NCI-H82 treated with DMSO at 0.1 percent for 48 hours (cell line): Measurements from ENCODE around the gene RALGAPB.
A peak's percentile ranks its signal among the peaks of the same experiment; 100 is the strongest.
"Not testable (repeated sequence)": the region's sequence is repeated elsewhere in the genome, so short reads cannot be mapped to it uniquely, and the experiment has no call there.

Experiments
- DNase-seq: peaks from one replicate; lab custom pipeline; 2025; ENCODE audit not compliant: unreplicated experiment; lab: John Stamatoyannopoulos, UW

RALGAPB gene

DNA sequence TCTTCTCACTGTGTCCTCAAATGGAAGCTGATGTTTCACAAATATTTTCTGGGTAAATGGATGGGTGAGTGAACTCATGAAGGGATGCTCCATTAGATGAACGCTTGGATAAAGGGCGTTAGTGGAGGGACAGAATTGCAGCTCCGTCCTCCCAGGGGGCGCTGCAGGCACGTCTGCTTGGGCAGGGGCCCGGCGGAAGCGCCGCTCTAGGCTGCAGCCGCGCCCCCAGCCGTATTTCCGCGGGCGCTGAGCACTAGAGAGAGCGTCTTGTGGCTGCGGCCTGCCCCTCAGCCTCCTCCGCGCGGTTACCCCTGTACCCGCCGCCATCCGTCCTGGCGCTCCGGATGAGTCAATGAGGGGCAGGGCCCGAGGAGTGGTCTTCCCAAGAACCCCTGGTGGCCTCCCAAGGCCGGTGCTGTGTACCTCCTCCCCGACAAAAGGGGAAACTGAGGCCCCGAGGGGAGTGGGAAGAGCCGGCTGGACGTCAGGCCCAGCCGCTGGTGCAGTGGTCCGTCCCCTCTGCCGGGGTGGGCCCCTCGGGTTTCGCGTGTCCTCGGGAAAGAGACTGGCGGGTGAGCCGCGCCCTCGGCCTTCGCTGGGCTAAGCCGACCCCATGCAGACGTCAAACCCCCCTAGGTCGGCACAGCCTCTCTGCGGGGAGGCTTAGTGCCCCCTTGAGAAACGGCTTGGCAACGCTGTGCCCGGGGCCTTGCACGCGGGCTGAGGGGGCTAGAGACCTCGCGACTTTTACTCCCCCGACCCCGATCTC is 26.0 kb upstream of the RALGAPB start:
- peak; percentile 76 for DNase-seq

- no peak for DNase-seq
Measured at GRCh38 chr20:38447251-38447661, 25.4 kb upstream of the RALGAPB start.

- DNase-seq, result no peak
Measured at GRCh38 chr20:38447931-38448675, 24.5 kb upstream of the RALGAPB start.

DNA sequence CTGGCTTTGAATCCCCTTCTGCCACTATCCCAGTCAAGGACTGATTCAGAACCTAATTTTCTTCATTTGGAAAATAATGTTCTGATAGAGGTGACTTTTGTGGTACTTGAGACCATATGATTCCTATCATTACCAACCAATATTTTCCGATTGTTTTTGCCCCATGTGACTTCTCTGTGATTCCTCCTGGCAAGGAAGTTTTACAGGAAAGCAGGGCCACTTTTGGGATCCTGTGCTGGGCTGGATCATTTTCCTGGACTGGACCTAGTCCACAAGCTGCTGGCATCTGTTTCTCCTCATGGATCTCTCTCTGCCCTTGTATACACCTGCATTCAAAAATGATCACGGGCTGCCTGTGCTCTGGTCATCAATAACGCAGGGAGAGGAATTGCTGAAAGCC is 23.6 kb upstream of the RALGAPB start:
- DNase-seq, result no peak

GRCh38 chr20:38450412-38450975 is 22.1 kb upstream of the RALGAPB start:
- no peak for DNase-seq

DNA sequence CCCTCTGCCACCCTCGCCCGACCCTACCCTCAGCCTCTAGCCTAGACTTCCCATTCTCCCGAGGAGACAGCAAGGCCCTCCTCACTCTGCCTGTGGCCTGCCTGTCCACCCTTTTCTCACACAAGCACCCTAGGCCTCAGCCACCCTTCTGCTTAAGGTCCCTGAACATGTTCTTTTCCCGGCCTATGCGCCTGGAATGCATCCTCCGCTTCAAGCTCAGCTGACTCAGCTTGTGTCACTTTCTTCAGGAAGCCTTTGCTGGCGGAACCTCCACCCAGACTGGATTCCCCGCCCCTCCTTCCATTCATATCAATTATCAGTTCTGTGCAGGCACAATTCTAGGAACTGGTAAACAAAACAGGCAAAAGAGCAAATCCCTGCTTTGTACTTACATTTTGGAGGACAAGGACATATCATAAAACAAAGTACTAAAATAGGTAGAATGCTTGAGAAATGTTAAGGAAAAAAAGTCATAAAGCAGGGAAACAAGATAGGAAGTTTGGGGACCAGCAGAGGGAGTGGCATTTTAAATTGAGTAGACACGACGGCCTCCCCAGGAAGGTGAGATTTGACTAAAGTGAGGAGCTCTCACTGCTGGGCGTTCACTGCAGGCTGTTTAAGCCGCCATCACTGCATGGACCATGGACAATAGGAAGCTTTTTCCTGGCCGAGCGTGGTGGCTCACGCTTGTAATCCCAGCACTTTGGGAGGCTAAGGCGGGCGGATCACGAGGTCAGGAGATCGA is 19.6 kb upstream of the RALGAPB start:
- no peak for DNase-seq

DNA sequence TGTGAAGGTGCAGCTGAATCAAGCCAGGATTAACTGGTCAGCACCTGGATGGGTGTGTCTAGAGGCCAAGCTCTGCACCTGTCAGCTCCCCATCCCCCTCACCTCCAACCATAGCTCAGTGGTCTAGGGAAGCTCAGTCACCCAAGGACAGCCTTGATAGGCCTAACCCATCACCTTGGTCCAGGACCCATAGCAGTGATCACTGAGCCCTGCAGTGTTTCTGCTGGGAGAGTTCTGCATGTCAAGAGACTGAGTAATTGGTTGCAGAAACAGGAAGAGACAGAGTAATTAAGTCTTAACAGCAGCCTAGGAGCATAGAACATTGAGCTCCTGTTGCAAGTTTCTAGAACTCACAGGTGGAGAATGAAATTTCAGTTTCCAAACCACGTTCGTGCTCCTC is 18.7 kb upstream of the RALGAPB start:
- no peak for DNase-seq

DNA sequence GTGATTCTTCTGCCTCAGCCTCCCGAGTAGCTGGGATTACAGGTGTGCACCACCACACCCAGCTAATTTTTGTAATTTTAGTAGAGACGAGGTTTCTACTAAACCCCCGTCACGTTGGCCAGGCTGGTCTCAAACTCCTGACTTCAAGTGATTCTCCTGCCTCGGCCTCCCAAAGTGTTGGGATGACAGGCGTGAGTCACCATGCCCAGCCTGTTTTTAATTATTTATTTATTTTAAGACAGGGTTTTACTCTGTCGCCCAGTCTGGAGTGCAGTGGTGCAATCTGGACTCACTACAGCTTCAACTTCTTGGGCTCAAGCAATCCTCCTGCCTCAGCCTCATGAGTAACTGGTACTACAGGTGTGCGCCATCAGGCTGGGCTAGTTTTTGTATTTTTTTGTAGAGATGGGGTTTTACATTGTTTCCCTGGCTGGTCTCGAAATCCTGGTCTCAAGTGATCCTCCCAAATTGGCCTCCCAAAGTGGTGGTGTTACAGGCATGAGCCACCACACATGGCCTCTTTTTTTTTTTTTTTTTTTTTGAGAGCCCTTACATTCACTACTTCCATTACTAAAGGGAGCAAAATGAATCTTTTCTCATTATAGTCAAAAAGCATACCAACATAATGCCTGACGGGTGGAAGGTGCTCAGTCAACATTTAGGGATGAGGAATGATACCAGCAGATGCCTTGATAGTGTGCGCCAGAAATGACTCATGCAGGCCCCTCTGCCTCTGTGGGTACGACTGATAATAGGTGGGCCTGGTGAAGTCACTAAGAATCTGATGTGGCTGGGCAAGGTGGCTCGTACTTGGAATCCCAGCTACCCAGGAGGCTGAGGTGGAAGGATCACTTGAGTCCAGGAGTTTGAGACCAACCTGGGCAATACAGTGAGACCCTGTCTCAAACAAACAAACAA is 17.8 kb upstream of the RALGAPB start:
- DNase-seq, result no peak

- no peak for DNase-seq
Measured at GRCh38 chr20:38458314-38458713, 14.3 kb upstream of the RALGAPB start.

DNA sequence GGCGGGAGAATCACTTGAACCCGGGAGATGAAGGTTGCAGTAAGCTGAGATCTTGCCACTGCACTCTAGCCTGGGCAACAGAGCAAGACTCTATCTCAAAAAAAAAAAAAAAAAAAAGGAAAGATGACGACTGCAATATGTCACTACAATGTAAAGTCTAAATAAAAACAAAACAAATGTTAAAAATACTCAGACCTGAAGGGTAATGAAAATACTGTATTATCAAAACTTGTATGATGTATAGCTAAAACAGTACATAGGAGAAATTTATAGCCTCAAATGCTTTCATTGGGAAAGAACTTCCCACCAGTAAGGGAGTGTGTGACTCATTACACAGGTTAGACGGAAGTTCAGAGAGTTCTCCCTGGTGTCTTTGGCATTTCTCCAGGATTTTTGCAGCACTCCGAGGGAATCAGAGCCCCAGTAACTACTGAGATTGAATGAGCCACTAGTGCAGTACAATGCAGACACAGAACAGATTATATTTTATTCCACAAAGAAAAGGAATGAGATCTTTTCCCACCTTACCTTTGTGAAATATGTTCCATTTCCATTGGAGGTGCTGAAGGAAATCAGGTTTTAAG is 12.5 kb upstream of the RALGAPB start:
- DNase-seq, result peak; percentile 57

- not testable (repeated sequence) for DNase-seq
Measured at GRCh38 chr20:38460631-38461030, 12.0 kb upstream of the RALGAPB start.

DNA sequence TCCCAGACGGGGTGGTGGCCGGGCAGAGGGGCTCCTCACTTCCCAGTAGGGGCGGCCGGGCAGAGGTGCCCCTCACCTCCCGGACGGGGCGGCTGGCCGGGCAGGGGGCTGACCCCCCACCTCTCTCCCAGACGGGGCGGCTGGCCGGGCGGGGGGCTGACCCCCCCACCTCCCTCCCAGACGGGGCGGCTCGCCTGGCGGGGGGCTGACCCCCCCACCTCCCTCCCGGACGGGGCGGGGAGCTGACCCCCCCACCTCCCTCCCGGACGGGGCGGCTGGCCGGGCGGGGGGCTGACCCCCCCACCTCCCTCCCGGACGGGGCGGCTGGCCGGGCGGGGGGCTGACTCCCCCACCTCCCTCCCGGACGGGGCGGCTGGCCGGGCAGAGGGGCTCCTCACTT is 11.5 kb upstream of the RALGAPB start:
- not testable (repeated sequence) for DNase-seq

DNA sequence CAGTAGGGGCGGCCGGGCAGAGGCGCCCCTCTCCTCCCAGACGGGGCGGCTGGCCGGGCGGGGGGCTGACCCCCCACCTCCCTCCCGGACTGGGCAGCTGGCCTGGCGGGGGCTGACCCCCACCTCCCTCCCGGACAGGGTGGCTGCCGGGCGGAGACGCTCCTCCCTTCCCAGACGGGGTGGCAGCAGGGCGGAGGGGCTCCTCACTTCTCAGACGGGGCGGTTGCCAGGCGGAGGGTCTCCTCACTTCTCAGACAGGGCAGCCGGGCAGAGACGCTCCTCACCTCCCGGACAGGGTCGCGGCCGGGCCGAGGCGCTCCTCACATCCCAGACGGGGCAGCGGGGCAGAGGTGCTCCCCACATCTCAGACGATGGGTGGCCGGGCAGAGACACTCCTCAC is 11.1 kb upstream of the RALGAPB start:
- DNase-seq, result not testable (repeated sequence)

- no peak for DNase-seq
Measured at GRCh38 chr20:38466171-38466570, 6.5 kb upstream of the RALGAPB start.

GRCh38 chr20:38466983-38467382 is 5.7 kb upstream of the RALGAPB start:
- DNase-seq, result no peak

- no peak for DNase-seq
Measured at GRCh38 chr20:38471245-38471644, 1.4 kb upstream of the RALGAPB start.

DNA sequence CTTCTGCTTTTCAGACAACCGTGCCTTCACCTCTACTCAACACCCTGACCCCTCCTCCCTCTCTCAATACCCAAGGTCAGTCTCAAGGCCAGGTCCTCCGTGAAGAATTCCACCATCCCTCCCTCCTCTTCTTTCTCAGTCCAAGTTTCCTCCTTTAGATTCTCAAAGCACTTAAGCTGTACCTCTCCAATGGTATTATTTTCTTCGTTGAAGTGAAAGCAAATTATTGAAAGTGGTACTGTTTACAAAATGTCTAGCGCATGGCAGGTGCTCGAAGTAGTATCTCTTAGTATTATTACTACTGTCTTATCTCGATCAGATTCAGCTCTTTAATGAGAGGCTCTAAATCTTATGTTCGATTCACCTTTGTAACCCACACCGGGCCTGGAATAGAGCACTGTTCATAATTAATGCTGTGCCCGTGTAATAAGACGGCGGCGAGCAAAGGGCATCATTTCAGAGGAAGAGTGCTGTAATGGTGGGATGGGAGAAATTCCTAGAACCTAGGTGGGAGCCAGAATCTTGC is 593 bp upstream of the RALGAPB start:
- DNase-seq, result no peak

- DNase-seq, result no peak
Measured at GRCh38 chr20:38473367-38473795, 738 bp downstream of the RALGAPB start.

DNA sequence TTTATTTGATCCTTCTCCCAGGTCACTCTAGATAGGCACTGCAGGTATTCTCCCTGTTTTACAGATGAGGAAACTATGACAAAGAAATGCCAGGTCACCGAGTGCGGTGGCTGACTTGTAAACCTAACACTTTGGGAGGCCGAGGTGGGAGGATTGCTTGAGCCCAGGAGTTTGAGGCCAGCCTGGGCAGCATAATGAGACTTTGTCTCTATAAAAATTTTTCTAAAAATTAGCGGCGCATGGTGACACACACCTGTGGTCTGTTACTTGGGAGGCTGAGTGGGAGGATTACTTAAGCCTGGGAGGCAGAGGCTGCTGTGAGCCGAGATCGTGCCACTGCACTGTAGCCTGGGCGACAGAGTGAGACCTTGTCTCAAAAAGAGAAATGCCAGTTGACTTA is 5.1 kb downstream of the RALGAPB start:
- no peak for DNase-seq

- no peak for DNase-seq
Measured at GRCh38 chr20:38479596-38479995, 7.0 kb downstream of the RALGAPB start.
